ENCODE data around the gene HNRNPL.

The HNRNPL gene

GRCh38 chr19:38844093-38844686 lies 5.6 kb downstream of the HNRNPL start:
- no peak overlapping the region for H3K4me3 ChIP-seq (ENCODE audit: low read length)
- no peaks in the 10 kb centered on the region for H3K27me3 ChIP-seq (ENCODE audit: control insufficient read depth, low read length)
- no peaks in the 10 kb centered on the region for H3K9me2 ChIP-seq (replicated peaks; ENCODE audit: control insufficient read depth, low read length)
- H4K20me1 ChIP-seq (ENCODE audit: control insufficient read depth, insufficient read depth, low read depth, low read length): peaks cover 36% of the 10 kb centered on the region
- no peak overlapping the region for H3K4me2 ChIP-seq (ENCODE audit: low read length)
- no peaks in the 10 kb centered on the region for H3K9me3 ChIP-seq (ENCODE audit: control insufficient read depth, insufficient read depth, low read length)
- peaks cover 100% of the 10 kb centered on the region for H3K36me3 ChIP-seq (ENCODE audit: control insufficient read depth, low read length)
- H3K4me1 ChIP-seq (ENCODE audit: control insufficient read depth, low read length): peaks cover 48% of the 10 kb centered on the region
- H3F3A ChIP-seq (ENCODE audit: control insufficient read depth, insufficient read depth): peaks cover 31% of the 10 kb centered on the region
- TF ChIP-seq CTCF (IDR thresholded peaks at IDR 0.05; ENCODE audit: low read depth, low read length, poor library complexity, severe bottlenecking): no peak
- no peak for TF ChIP-seq EZH2phosphoT487 (IDR thresholded peaks at IDR 0.05; ENCODE audit: borderline replicate concordance, low read length)
- no peak overlapping the region for H3K27ac ChIP-seq (ENCODE audit: low read depth, low read length)
- H3K79me2 ChIP-seq (ENCODE audit: control insufficient read depth, low read length): peaks cover 85% of the 10 kb centered on the region

- Histone ChIP-seq H3K79me2 (ENCODE audit: control insufficient read depth, low read length) (peaks cover 76% of the 10 kb centered on the region), H3K4me3 (ENCODE audit: low read length) (no peak overlapping the region), H3K4me1 (ENCODE audit: control insufficient read depth, low read length) (peaks cover 45% of the 10 kb centered on the region), H3K4me2 (ENCODE audit: low read length) (no peak overlapping the region), H3K27ac (ENCODE audit: low read depth, low read length) (peak overlapping the region; percentile 8; the same call in 1 of the 2 replicates), H3K36me3 (ENCODE audit: control insufficient read depth, low read length) (peaks cover 100% of the 10 kb centered on the region), H4K20me1 (ENCODE audit: control insufficient read depth, insufficient read depth, low read depth, low read length) (peaks cover 29% of the 10 kb centered on the region), H3F3A (ENCODE audit: control insufficient read depth, insufficient read depth) (peaks cover 30% of the 10 kb centered on the region), H3K9me2 (replicated peaks; ENCODE audit: control insufficient read depth, low read length) (no peaks in the 10 kb centered on the region), H3K27me3 (ENCODE audit: control insufficient read depth, low read length) (no peaks in the 10 kb centered on the region), H3K9me3 (ENCODE audit: control insufficient read depth, insufficient read depth, low read length) (no peaks in the 10 kb centered on the region)
- no peak for TF ChIP-seq CTCF (IDR thresholded peaks at IDR 0.05; ENCODE audit: low read depth, low read length, poor library complexity, severe bottlenecking)
- TF ChIP-seq EZH2phosphoT487 (IDR thresholded peaks at IDR 0.05; ENCODE audit: borderline replicate concordance, low read length): no peak
Observed at GRCh38 chr19:38843175-38843758, 6.5 kb downstream of the HNRNPL start.

- Histone ChIP-seq H3K4me3 (ENCODE audit: low read length) (no peak overlapping the region), H3K79me2 (ENCODE audit: control insufficient read depth, low read length) (peaks cover 69% of the 10 kb centered on the region), H3K4me1 (ENCODE audit: control insufficient read depth, low read length) (peaks cover 38% of the 10 kb centered on the region), H3K36me3 (ENCODE audit: control insufficient read depth, low read length) (peaks cover 100% of the 10 kb centered on the region), H3K27me3 (ENCODE audit: control insufficient read depth, low read length) (no peaks in the 10 kb centered on the region), H3K9me2 (replicated peaks; ENCODE audit: control insufficient read depth, low read length) (no peaks in the 10 kb centered on the region), H3K4me2 (ENCODE audit: low read length) (no peak overlapping the region), H3K27ac (ENCODE audit: low read depth, low read length) (peak overlapping the region; percentile 8; the same call in 1 of the 2 replicates), H4K20me1 (ENCODE audit: control insufficient read depth, insufficient read depth, low read depth, low read length) (peaks cover 27% of the 10 kb centered on the region), H3F3A (ENCODE audit: control insufficient read depth, insufficient read depth) (peaks cover 32% of the 10 kb centered on the region), H3K9me3 (ENCODE audit: control insufficient read depth, insufficient read depth, low read length) (no peaks in the 10 kb centered on the region)
- no peak for TF ChIP-seq CTCF (IDR thresholded peaks at IDR 0.05; ENCODE audit: low read depth, low read length, poor library complexity, severe bottlenecking)
- no peak for TF ChIP-seq EZH2phosphoT487 (IDR thresholded peaks at IDR 0.05; ENCODE audit: borderline replicate concordance, low read length)
Observed at GRCh38 chr19:38842439-38843174, 7.2 kb downstream of the HNRNPL start.
